ENCODE data around the gene DAAM2.

Gene DAAM2

DNA sequence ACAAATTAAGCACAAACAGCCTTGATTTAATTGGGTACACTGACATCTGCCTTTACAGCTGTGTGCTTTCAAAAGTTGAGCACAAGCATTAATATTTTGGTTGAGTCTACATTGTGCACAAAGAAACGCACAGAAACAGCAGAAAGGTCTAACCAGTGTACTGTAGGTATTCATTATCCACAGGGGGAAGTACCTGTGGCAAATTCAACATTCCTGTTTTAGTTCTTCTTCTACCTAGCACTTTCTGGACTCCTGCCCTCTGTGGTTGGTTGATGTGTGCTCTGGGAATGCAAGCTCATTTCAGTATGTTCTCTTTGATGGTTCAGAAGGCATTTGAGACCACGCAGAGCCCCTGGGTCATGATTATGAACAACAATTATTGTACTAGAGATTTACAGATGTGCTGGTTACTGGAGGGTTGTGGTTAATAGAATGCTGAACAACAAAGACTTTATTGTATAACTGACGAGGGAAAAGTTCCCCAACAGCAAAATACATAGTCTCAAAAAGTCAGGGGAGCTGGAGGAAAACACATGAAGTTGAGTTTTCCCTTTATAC is 26.6 kb upstream of the DAAM2 start:
- no peaks in the 10 kb centered on the region for H3F3A ChIP-seq (ENCODE audit: low read depth)
- no peaks in the 10 kb centered on the region; the same call in 1 of the 2 replicates for H3K9me2 ChIP-seq (replicated peaks; ENCODE audit: low read depth, low read length)
- H2AFZ ChIP-seq (ENCODE audit: low read length), result no peak overlapping the region
- no peak overlapping the region for H3K4me2 ChIP-seq (ENCODE audit: low read depth, low read length, poor library complexity, severe bottlenecking)
- H3K4me3 ChIP-seq (ENCODE audit: low read length, poor library complexity, severe bottlenecking), result no peak overlapping the region
- H3K4me1 ChIP-seq (ENCODE audit: insufficient read depth, low read length, poor library complexity, severe bottlenecking), result no peaks in the 10 kb centered on the region
- H4K20me1 ChIP-seq (ENCODE audit: insufficient read depth, low read length, poor library complexity, severe bottlenecking), result no peaks in the 10 kb centered on the region
- no peaks in the 10 kb centered on the region for H3K79me2 ChIP-seq (ENCODE audit: insufficient read depth, low read length)
- H3K27me3 ChIP-seq (ENCODE audit: insufficient read depth, low read length, poor library complexity, severe bottlenecking), result peaks cover 3% of the 10 kb centered on the region
- TF ChIP-seq, protein P1, sequence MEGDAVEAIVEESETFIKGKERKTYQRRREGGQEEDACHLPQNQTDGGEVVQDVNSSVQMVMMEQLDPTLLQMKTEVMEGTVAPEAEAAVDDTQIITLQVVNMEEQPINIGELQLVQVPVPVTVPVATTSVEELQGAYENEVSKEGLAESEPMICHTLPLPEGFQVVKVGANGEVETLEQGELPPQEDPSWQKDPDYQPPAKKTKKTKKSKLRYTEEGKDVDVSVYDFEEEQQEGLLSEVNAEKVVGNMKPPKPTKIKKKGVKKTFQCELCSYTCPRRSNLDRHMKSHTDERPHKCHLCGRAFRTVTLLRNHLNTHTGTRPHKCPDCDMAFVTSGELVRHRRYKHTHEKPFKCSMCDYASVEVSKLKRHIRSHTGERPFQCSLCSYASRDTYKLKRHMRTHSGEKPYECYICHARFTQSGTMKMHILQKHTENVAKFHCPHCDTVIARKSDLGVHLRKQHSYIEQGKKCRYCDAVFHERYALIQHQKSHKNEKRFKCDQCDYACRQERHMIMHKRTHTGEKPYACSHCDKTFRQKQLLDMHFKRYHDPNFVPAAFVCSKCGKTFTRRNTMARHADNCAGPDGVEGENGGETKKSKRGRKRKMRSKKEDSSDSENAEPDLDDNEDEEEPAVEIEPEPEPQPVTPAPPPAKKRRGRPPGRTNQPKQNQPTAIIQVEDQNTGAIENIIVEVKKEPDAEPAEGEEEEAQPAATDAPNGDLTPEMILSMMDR (conservative IDR thresholded peaks at IDR 0.05; ENCODE audit: low read length), result no peak
- TF ChIP-seq EZH2phosphoT487 (IDR thresholded peaks at IDR 0.05; ENCODE audit: borderline replicate concordance), result no peak
- H3K9me3 ChIP-seq (ENCODE audit: insufficient read depth, low read depth, low read length), result no peaks in the 10 kb centered on the region
- no peaks in the 10 kb centered on the region for H3K36me3 ChIP-seq (ENCODE audit: insufficient read depth, low read length)
- H3K9ac ChIP-seq (ENCODE audit: low read depth, low read length, poor library complexity, severe bottlenecking), result no peak overlapping the region

DNA sequence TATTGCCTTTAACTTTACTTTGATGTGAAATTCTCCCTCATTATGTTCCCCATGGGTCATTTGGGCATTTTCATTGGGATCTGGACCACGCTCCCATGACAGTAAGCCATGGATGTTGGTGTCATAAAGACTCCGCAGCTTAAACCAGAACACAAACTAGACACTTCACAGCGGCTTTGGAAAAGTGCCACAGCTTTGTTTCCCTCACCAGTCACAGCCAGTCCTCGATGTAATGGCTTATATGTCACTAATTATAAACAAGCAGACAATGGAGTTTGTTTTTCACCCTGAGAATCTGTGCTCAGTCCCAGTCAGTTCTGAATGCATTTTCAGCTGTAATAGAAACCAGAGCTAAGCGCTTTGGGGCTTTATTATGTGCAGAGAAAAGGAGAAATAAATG is 23.2 kb upstream of the DAAM2 start:
- H3K4me2 ChIP-seq (ENCODE audit: low read depth, low read length, poor library complexity, severe bottlenecking), result no peak overlapping the region
- H3K9me3 ChIP-seq (ENCODE audit: insufficient read depth, low read depth, low read length), result no peaks in the 10 kb centered on the region
- H2AFZ ChIP-seq (ENCODE audit: low read length), result no peak overlapping the region
- no peaks in the 10 kb centered on the region for H3K36me3 ChIP-seq (ENCODE audit: insufficient read depth, low read length)
- no peaks in the 10 kb centered on the region for H3K4me1 ChIP-seq (ENCODE audit: insufficient read depth, low read length, poor library complexity, severe bottlenecking)
- TF ChIP-seq, protein P1 (conservative IDR thresholded peaks at IDR 0.05; ENCODE audit: low read length), result no peak
- no peak for TF ChIP-seq EZH2phosphoT487 (IDR thresholded peaks at IDR 0.05; ENCODE audit: borderline replicate concordance)
- no peak overlapping the region for H3K9ac ChIP-seq (ENCODE audit: low read depth, low read length, poor library complexity, severe bottlenecking)
- peaks cover 3% of the 10 kb centered on the region for H3K27me3 ChIP-seq (ENCODE audit: insufficient read depth, low read length, poor library complexity, severe bottlenecking)
- no peak overlapping the region for H3K4me3 ChIP-seq (ENCODE audit: low read length, poor library complexity, severe bottlenecking)
- H3K9me2 ChIP-seq (replicated peaks; ENCODE audit: low read depth, low read length), result no peaks in the 10 kb centered on the region; the same call in 1 of the 2 replicates
- H3F3A ChIP-seq (ENCODE audit: low read depth), result no peaks in the 10 kb centered on the region
- H4K20me1 ChIP-seq (ENCODE audit: insufficient read depth, low read length, poor library complexity, severe bottlenecking), result no peaks in the 10 kb centered on the region
- no peaks in the 10 kb centered on the region for H3K79me2 ChIP-seq (ENCODE audit: insufficient read depth, low read length)

DNA sequence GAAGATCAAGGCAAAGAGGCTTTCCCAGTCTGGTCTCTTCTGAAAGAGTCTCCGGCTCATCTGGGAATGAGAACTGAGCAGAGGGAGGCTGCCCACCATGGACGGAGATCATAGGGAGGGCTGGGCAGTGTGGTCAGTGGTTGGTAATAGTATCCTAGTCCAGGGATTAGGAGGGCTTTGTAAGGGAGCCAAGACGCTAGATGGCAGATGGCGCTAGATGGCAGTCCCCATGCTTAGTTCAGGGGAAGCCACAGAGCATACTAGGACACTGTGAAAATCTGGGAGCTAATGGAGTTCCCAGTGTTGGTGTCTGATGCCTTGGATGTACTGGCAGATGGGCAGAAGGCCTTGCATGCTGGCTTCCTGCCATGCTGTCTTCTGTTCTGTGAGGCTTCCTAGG is 21.7 kb upstream of the DAAM2 start:
- Histone ChIP-seq H3K4me1 (ENCODE audit: insufficient read depth, low read length, poor library complexity, severe bottlenecking) (no peaks in the 10 kb centered on the region), H4K20me1 (ENCODE audit: insufficient read depth, low read length, poor library complexity, severe bottlenecking) (no peaks in the 10 kb centered on the region), H3K4me2 (ENCODE audit: low read depth, low read length, poor library complexity, severe bottlenecking) (no peak overlapping the region), H3K79me2 (ENCODE audit: insufficient read depth, low read length) (no peaks in the 10 kb centered on the region), H3K27me3 (ENCODE audit: insufficient read depth, low read length, poor library complexity, severe bottlenecking) (peaks cover 3% of the 10 kb centered on the region), H3K9me2 (replicated peaks; ENCODE audit: low read depth, low read length) (no peaks in the 10 kb centered on the region; the same call in 1 of the 2 replicates), H3F3A (ENCODE audit: low read depth) (no peaks in the 10 kb centered on the region), H3K9me3 (ENCODE audit: insufficient read depth, low read depth, low read length) (no peaks in the 10 kb centered on the region), H3K36me3 (ENCODE audit: insufficient read depth, low read length) (no peaks in the 10 kb centered on the region), H3K9ac (ENCODE audit: low read depth, low read length, poor library complexity, severe bottlenecking) (no peak overlapping the region), H3K4me3 (ENCODE audit: low read length, poor library complexity, severe bottlenecking) (no peak overlapping the region), H2AFZ (ENCODE audit: low read length) (no peak overlapping the region)
- TF ChIP-seq EZH2phosphoT487 (IDR thresholded peaks at IDR 0.05; ENCODE audit: borderline replicate concordance), result no peak
- TF ChIP-seq, protein P1 (conservative IDR thresholded peaks at IDR 0.05; ENCODE audit: low read length), result no peak

Data from Loucy (cell line).